HG02678 (cell line): ENCODE results near the gene HTRA3.

Experiments used
- ATAC-seq: cut with Tn5 transposase; IDR thresholded peaks from one replicate; pipeline ENCODE4 v1.9.1; 2021; ENCODE audit warnings: mild to moderate bottlenecking, moderate library complexity; ENCODE audit not compliant: unreplicated experiment

The HTRA3 gene

GRCh38 chr4:8265171-8265929, 4.2 kb upstream of the HTRA3 start:
- no peak for ATAC-seq

DNA sequence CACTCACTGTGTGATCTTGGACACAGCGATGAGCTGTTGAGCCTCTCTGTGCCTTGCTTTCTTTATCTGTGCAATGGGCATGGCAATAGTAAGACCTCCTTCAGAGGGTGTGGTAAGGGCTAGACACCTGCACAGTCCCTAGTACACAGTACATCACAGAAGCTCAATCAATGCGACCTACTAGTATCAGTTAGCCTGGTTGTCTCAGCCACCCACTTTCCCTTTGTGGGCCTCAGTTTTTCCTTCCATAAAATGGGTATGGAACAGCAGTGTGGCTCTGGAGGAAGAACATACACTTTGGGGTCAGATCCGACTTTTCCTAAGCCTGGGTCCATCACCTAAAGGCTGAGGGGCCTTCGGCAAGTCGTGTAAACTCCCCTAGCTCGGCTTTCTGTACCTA, 3.5 kb upstream of the HTRA3 start:
- no peak for ATAC-seq

GRCh38 chr4:8266508-8266907, 3.0 kb upstream of the HTRA3 start:
- no peak for ATAC-seq

DNA sequence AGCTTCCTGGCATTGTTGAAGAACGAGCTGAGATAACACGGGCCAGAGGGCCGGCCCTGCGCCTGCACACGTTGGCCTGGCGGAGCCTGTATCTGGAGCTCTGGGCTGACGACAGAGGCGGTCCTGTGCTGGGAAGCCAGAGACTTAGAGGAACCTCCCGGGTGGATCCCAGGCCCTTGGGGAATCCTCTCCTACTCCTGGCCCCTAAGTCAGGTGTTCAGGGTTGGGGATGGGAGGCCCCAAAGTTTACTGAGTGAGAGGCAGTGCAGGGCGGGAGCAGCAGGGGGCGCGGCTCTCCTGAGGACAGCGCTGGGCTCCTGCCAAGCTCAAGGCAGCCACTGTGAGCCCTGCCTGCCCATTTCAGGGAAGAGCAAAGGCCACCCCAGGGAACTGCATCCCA, 2.5 kb upstream of the HTRA3 start:
- peak; percentile 61 for ATAC-seq

GRCh38 chr4:8268211-8268610, 1.3 kb upstream of the HTRA3 start:
- ATAC-seq: no peak

- no peak for ATAC-seq
These were observed 536 bp upstream of the HTRA3 start for GRCh38 chr4:8268901-8269534.

GRCh38 chr4:8270418-8270771, 841 bp downstream of the HTRA3 start:
- no peak for ATAC-seq

DNA sequence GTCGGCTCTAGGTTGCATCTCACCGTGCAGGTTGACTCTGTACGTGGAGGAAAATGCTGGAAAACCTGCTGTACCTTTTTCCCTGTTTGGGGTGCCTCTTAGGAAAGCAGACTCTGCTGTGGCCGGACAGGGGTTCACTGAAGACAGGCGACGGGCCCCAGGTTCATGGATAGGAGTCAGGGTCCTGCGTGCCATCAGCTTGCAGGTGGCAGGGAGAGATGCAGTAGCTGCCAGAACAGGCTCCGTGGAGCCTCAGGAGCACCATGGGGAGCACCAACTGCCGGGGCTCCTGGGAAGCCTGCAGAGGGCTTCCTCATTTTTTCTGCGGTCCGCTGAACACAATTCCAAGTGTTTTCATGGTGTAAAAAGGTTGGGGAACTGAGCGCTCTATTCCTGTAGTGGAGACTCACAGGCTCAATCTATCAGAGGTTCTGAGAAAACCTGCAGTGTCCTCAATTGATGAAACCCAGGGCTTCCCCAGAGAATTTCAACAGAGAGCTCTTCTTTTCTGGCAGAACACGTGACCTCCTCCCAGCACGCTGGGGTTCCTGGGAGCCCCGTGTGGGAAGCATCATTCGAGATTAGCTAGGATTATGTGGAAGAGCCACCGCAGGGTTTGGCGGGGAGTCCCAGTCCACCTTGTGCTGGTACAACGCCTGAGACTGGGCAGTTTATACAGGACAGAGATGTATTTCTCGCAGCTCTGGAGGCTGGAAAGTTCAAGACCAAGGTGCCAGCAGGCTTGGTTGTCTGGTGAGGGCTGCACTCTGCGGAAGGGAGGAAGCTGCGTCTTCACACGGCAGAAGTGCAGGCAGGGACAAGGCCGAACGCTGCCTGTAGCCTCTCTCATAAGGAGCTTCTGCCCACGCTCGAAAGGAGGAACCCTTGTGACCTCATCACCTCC, 1.6 kb downstream of the HTRA3 start:
- no peak for ATAC-seq

GRCh38 chr4:8271821-8272220, 2.3 kb downstream of the HTRA3 start:
- ATAC-seq: no peak

- no peak for ATAC-seq
These were observed 3.2 kb downstream of the HTRA3 start for GRCh38 chr4:8272472-8273428.

- ATAC-seq: no peak
These were observed 3.9 kb downstream of the HTRA3 start for GRCh38 chr4:8273450-8273849.

DNA sequence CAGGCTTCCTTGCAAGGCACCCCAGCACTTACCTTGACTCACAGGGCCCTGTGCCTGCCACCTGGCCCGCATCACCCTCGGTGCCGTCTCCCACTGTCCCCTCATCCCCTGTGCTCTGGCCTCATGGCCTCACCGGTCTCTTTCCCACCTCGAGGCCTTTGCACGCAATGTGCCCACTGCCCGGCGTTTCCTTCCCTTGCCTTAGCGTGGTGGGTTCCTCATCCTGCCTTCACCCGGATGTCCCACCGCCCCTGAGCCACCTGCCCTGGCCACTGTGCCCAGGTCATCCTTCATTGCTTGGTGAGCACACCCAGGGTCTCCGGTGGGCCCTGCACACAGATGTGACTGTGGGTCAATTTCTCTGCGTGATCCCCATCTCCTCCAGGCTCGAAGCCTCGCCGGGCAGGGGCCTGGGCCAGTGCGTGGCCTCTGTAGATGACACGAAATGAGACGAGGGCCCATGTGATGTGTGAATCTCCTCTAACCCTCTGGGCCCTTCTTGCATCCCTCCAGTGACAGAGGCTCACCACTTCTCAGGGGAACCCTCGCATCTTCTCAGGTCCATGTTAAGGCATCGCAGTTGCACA, 4.6 kb downstream of the HTRA3 start:
- no peak for ATAC-seq

DNA sequence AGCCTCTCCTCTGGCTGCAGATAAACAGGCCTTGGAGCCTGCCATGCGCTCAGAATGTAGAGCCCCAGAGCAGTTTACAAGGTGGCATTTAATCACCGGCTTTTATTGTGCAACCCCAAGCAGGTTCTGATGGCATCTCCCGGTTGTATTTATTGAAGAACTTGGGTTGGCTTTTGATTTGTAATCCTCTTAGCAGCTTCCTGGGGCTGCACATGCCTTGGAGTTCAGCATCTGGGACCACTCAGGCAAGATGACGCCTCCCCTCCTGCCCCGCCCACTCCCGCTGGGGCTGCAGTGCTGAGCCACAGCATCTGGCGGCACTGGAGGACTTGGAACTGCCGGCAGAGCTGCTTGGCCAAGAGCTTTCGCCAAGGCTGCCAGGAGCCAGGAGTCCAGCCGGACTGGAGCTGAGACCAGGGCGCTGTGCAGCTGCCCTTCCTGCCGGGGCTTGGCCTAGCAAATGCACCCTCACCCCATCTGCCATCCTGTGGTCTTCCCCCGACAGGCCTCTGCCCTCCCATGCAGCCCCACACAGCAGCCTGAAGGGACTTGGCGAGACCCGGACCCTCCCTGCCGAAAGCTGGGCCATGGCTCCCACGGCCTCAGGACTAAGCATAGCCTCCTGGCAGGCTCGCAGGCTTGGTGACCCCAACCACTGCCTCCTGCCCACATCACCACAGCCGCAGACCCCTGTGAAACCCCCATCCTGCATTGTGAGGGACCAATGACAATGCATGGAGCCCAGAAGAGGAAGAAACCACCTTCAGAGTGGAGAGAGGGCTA, 5.4 kb downstream of the HTRA3 start:
- ATAC-seq: no peak

GRCh38 chr4:8275548-8275910, 6.0 kb downstream of the HTRA3 start:
- ATAC-seq: no peak

DNA sequence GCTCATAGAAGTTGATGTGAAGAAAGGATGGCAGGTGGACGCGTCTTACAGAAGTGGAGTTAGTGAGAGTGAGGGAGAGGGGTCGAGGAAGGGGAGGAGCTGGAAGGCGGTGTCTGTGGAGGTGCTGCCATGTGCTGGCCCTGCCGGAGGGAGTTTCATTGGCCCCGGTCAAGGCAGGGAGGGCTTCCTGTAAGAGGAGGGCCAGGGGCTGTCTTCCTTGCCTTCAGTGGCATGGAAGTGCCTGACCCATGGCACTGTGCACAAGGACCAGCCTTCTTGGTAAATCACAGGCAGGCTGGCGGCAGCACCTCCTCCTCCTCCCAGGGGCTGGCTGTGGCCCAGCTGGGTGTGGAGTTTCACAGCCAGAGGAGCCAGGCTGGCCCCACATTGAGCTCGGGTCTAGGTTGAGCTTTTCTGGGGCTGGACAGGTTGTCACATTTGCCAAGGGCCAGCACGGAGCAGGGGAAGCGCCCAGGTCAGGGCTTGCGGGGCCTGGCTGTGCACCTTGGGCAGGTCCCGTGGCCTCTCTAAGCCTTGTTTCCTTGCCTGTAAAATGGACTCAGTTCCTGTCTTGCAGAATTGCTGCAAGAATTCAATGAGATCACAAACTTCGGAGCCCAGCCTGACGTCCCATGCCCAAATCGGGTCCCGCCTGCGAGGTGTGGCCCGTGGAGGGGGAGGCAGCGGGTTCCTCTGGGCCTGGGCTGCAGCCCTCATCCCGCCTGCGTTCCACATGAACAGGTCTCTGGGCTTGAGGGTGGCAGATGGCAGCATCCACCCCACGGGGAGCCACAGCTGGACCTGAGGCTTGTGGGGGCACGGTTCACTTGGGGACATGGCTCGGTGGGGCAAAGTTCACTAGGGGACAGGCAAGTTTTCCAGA, 7.0 kb downstream of the HTRA3 start:
- no peak for ATAC-seq

GRCh38 chr4:8277356-8278008, 7.9 kb downstream of the HTRA3 start:
- ATAC-seq: no peak

DNA sequence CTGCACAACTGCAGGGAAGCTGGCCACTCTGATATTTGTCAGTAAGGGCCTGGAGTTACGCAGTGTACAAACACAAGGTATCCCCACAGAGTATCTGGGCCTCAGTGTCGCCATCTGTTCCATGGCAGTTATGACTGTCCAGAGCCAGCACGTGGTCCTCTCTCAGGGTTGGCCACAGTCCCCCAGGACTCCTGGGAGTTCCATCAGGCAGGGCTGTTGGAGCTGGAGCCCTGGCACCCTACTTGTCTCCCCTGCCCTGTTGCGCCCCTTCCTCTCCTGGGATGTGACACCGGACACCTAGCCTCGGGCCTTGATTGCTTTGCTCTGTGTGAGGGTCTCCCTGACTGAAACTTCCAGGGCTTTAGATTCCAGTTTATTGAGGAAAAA, 8.4 kb downstream of the HTRA3 start:
- no peak for ATAC-seq
